K562 treated with DMSO at 1 percent for 48 hours (cell line): ENCODE results near the gene ANKRD39. TPM values are rescaled to one million over a fixed set of nuclear protein-coding genes. Genes with fewer than 3 reads are reported as not detected.

ENCODE experiments used
- total RNA-seq: library from RNA; unstranded; fragments of 300-600 nt; gene quantifications from 2 replicates; pipeline ENCODE4 v1.2.3, GENCODE V29; 2022; ENCODE audit warnings: low replicate concordance; ENCODE audit errors: extremely low read depth

The ANKRD39 gene
- not detected in 2 replicates for total RNA-seq

GRCh38 chr2:96857667-96858372 lies at the start of gene ANKRD39:
Gene ANKRD39, minus strand, starts transcription at chr2:96858016. Its CDS starts 29 bp downstream, at chr2:96857987.

GRCh38 chr2:96869822-96870625 lies 12.2 kb upstream of the ANKRD39 start, which contains the start of gene SEMA4C:
Gene SEMA4C, minus strand, starts transcription at chr2:96870080. Its CDS starts 2,194 bp downstream, at chr2:96867886.

GRCh38 chr2:96843538-96844268 lies 14.1 kb downstream of the ANKRD39 start, which contains the start of gene ANKRD23:
Gene ANKRD23, minus strand, starts transcription at chr2:96844021. Its CDS starts 29 bp downstream, at chr2:96843992.

GRCh38 chr2:96816127-96816835 lies 41.5 kb downstream of the ANKRD39 start, which contains the start of gene CNNM3:
Gene CNNM3, plus strand, starts transcription at chr2:96816268. Its CDS starts 10 bp downstream, at chr2:96816278.

Other genes starting within 250 kb of the ANKRD39 start
- not detected in 2 replicates for gene KANSL3, start 219.7 kb downstream of the ANKRD39 start, total RNA-seq
- gene FER1L5, start 215.3 kb downstream of the ANKRD39 start, total RNA-seq = not detected in 2 replicates
- gene LMAN2L, start 118.0 kb downstream of the ANKRD39 start, total RNA-seq = not detected in 2 replicates
- not detected in 2 replicates for gene CNNM4, start 97.1 kb downstream of the ANKRD39 start, total RNA-seq
- gene CNNM3, start 41.7 kb downstream of the ANKRD39 start, total RNA-seq = not detected in 2 replicates
- not detected in 2 replicates for gene ANKRD23, start 14.0 kb downstream of the ANKRD39 start, total RNA-seq
- not detected in 2 replicates for gene SEMA4C, start 12.1 kb upstream of the ANKRD39 start, total RNA-seq
- not detected in 2 replicates for gene FAM178B, start 128.6 kb upstream of the ANKRD39 start, total RNA-seq
- gene FAHD2B, start 236.9 kb upstream of the ANKRD39 start, total RNA-seq = 319 TPM in 1 of 2 replicates, not detected in the other